HepG2 (cell line): ENCODE results near the gene C5orf34. TPM values are rescaled to one million over a fixed set of nuclear protein-coding genes. Genes with fewer than 3 reads are reported as not detected.

Source experiments
- ATAC-seq: fragments of 200-7000 bp; cut with Tn5 transposase; 3 replicates; pipeline ENCODE4 v1.9.1; 2020; ENCODE audit warnings: mild to moderate bottlenecking, moderate library complexity
- BruUV-seq: library from RNA; stranded (reverse); fragments of 400-500 nt; replicated peaks from 2 replicates; lab custom pipeline; 2021; lab: Mats Ljungman, UMichigan
- CTCF ChIA-PET: fragments of 300-600 bp; formaldehyde crosslinking; extraction: SDS; loops from one replicate; lab custom pipeline; 2021; ENCODE audit warnings: low total read pairs, inconsistent platforms, low intra/inter-chr PET ratio; lab: Yijun Ruan, JAX
- POLR2A ChIA-PET: fragments of 350-600 bp; sonication (Branson Sonifier 250); formaldehyde crosslinking; loops from one replicate; lab custom pipeline; 2020; ENCODE audit warnings: antibody characterized with exemption, inconsistent platforms; lab: Yijun Ruan, JAX
- DNase-seq: peaks from one replicate; pipeline ENCODE4 v3.0.0-alpha.2; 2015; ENCODE audit warnings: low spot score
- FAIRE-seq: peaks from 3 replicates; lab custom pipeline; 2011; peaks lifted over from hg19 to GRCh38; lab: Jason Lieb, UNC
- H2AFZ ChIP-seq: one replicate; pipeline ENCODE4 v1.6.1; 2011; ENCODE audit warnings: low read length, inconsistent platforms
- H3K27ac ChIP-seq: fragments of 300-600 bp; 3 replicates; pipeline ENCODE4 v1.8.0; 2011; ENCODE audit warnings: mixed run types, mild to moderate bottlenecking, mixed read lengths, low read length, inconsistent platforms; ENCODE audit not compliant: insufficient read depth; ENCODE audit errors: extremely low read length
- H3K27me3 ChIP-seq, 2 experiments: fragments of 200-600 bp in 1 of 2; 2 replicates in 1 of 2; 3 replicates in 1 of 2; pipeline versions ENCODE4 v1.6.0 to v1.8.0; 2011; ENCODE audit warnings: low read length in 2 of 2, mild to moderate bottlenecking in 2 of 2, moderate library complexity in 2 of 2, inconsistent platforms in 1 of 2; ENCODE audit not compliant: insufficient read depth in 2 of 2, control insufficient read depth in 1 of 2
- H3K36me3 ChIP-seq, 2 experiments: fragments of 200-600 bp in 1 of 2; replicated peaks in 1 of 2; 2 replicates in 1 of 2; 3 replicates in 1 of 2; pipeline versions ENCODE4 v1.5.1 to v1.8.0; 2011; ENCODE audit warnings: low read length in 2 of 2, inconsistent platforms in 1 of 2; ENCODE audit not compliant: insufficient read depth in 2 of 2, control insufficient read depth in 1 of 2
- H3K4me1 ChIP-seq: 2 replicates; pipeline ENCODE4 v1.5.1; 2012; ENCODE audit warnings: low read length, inconsistent platforms; ENCODE audit not compliant: insufficient read depth
- H3K4me2 ChIP-seq: 2 replicates; pipeline ENCODE4 v1.6.0; 2011; ENCODE audit warnings: low read depth, low read length, inconsistent platforms
- H3K4me3 ChIP-seq, 3 experiments: fragments of 200-600 bp in 1 of 3; sonication (generic), shearing (Covaris generic) in 1 of 3; replicated peaks in 1 of 3; 2 replicates each; pipeline ENCODE4 v1.5.1; 2011 to 2016; ENCODE audit warnings: low read length in 3 of 3, inconsistent platforms in 2 of 3, low read depth in 2 of 3, mild to moderate bottlenecking in 2 of 3, control low read depth in 1 of 3, mixed read lengths in 1 of 3; ENCODE audit not compliant: insufficient read depth in 1 of 3
- H3K79me2 ChIP-seq: one replicate; pipeline ENCODE4 v1.6.1; 2011; ENCODE audit warnings: low read length, inconsistent platforms; ENCODE audit not compliant: insufficient read depth
- H3K9ac ChIP-seq: 2 replicates; pipeline ENCODE4 v1.6.0; 2011; ENCODE audit warnings: mild to moderate bottlenecking, low read depth, low read length, inconsistent platforms; ENCODE audit not compliant: insufficient read depth
- H3K9me3 ChIP-seq: 2 replicates; pipeline ENCODE4 v1.5.1; 2012; ENCODE audit warnings: mild to moderate bottlenecking, low read length
- H4K20me1 ChIP-seq: 2 replicates; pipeline ENCODE4 v1.6.0; 2011; ENCODE audit warnings: inconsistent platforms, mild to moderate bottlenecking, low read length, moderate library complexity; ENCODE audit not compliant: insufficient read depth
- FOXA3 ChIP-seq: IDR thresholded peaks from 2 replicates; pipeline ENCODE4 v1.6.1; 2016; ENCODE audit warnings: missing genetic modification reagents, missing compliant biosample characterization
- FOXK1 ChIP-seq: sonication (generic); formaldehyde crosslinking; IDR thresholded peaks from 2 replicates; pipeline ENCODE4 v1.4.0; 2020; ENCODE audit warnings: low read depth, missing genetic modification reagents, borderline replicate concordance
- GTF2F1 ChIP-seq: fragments of 150-350 bp; IDR thresholded peaks from 2 replicates; pipeline ENCODE4 v1.6.1; 2014; ENCODE audit warnings: low read length
- HOXA9 ChIP-seq: sonication (generic); formaldehyde crosslinking; IDR thresholded peaks from 2 replicates; pipeline ENCODE4 v1.8.1; 2022; ENCODE audit warnings: missing genetic modification reagents, mild to moderate bottlenecking, moderate library complexity, borderline replicate concordance
- NR2F2 ChIP-seq: IDR thresholded peaks from 2 replicates; pipeline ENCODE4 v1.6.1; 2012; ENCODE audit warnings: low read depth, inconsistent platforms, borderline replicate concordance
- RBAK ChIP-seq: sonication (generic); formaldehyde crosslinking; IDR thresholded peaks from 2 replicates; pipeline ENCODE4 v1.5.1; 2020; ENCODE audit warnings: mild to moderate bottlenecking, missing genetic modification reagents
- THAP8 ChIP-seq: sonication (generic); formaldehyde crosslinking; IDR thresholded peaks from 2 replicates; pipeline ENCODE4 v1.5.1; 2020; ENCODE audit warnings: missing genetic modification reagents, mild to moderate bottlenecking, borderline replicate concordance
- ZBTB4 ChIP-seq: sonication (generic); formaldehyde crosslinking; IDR thresholded peaks from 2 replicates; pipeline ENCODE4 v1.4.0; 2020; ENCODE audit warnings: missing genetic modification reagents, mild to moderate bottlenecking, borderline replicate concordance
- ZBTB8A ChIP-seq: sonication (generic); formaldehyde crosslinking; IDR thresholded peaks from 2 replicates; pipeline ENCODE4 v1.4.0; 2020; ENCODE audit warnings: mild to moderate bottlenecking, low read depth, missing genetic modification reagents, borderline replicate concordance
- ZFAT ChIP-seq: sonication (generic); formaldehyde crosslinking; conservative IDR thresholded peaks from 2 replicates; pipeline ENCODE4 v1.8.1; 2023; ENCODE audit warnings: missing genetic modification reagents, inconsistent platforms
- ZMYM4 ChIP-seq: sonication (generic); formaldehyde crosslinking; IDR thresholded peaks from 2 replicates; pipeline ENCODE4 v1.8.1; 2023; ENCODE audit warnings: mild to moderate bottlenecking, missing genetic modification reagents
- WGBS: methylation state at CpG from one replicate; pipeline ENCODE4 v1.1.6; 2017; ENCODE audit warnings: low lambda C conversion rate; 5-methylcytosine and 5-hydroxymethylcytosine counted together
- in situ Hi-C: cut with HindIII; loops from 2 replicates; pipeline ENCODE4 v1.10.0; 2017; ENCODE audit warnings: low pct_unique_long_range_greater_than_20kb; ENCODE audit not compliant: extremely low pct_ligation_motif_present
- intact Hi-C: fragments of 100-400 bp; cut with micrococcal nuclease; formaldehyde crosslinking; loops from one replicate; pipeline ENCODE4 v1.10.0; 2022; ENCODE audit not compliant: unreplicated experiment
- polyA plus RNA-seq, 8 experiments: library from polyadenylated mRNA; depleted of rRNA in 3 of 8; stranded (reverse) in 7 of 8; unstranded in 1 of 8; fragments of >200 nt; fragmentation: Illumina TruSeq in 4 of 8; extraction: Trizol in 4 of 8; gene quantifications; 2 replicates each; pipeline versions ENCODE4 v1.2.1 to v1.2.3, GENCODE V29; 2011 to 2016; ENCODE audit warnings: low read depth in 4 of 8, missing spikeins in 1 of 8, mixed read lengths in 1 of 8; ENCODE audit not compliant: insufficient read depth in 1 of 8
- total RNA-seq, 5 experiments: library from RNA; depleted of rRNA; stranded (reverse); fragments of >200 nt; fragmentation: Illumina TruSeq; extraction: Trizol; gene quantifications; 2 replicates each; pipeline ENCODE4 v1.2.3, GENCODE V29; 2016; ENCODE audit warnings: low read depth in 1 of 5

C5orf34 gene
- total and polyA plus RNA-seq, 2 of the 13 experiments (the other 11 are each of a cell fraction or from before 2014, with no cell fraction given), result 3.2 to 6.4 TPM

GRCh38 chr5:43564289-43564850 lies 49.4 kb upstream of the C5orf34 start:
- Histone ChIP-seq H3K27me3 (no peaks in the 10 kb centered on the region; a peak in 1 of 5 replicates), H3K79me2 (no peaks in the 10 kb centered on the region), H3K36me3 (no peaks in the 10 kb centered on the region), H3K27ac (no peak overlapping the region), H3K4me3 (no peak overlapping the region), H2AFZ (no peak overlapping the region), H3K4me1 (peaks cover 6% of the 10 kb centered on the region; the same call in 1 of the 2 replicates), H3K9ac (no peak overlapping the region), H4K20me1 (no peaks in the 10 kb centered on the region), H3K9me3 (no peaks in the 10 kb centered on the region), H3K4me2 (no peak overlapping the region; the same call in 1 of the 2 replicates)
- no peak for DNase-seq
- POLR2A ChIA-PET, result no interaction called here
- 41% methylated on average over 5 of the region's 5 CpGs for WGBS
- CTCF ChIA-PET, result no interaction called here
- no peak for ATAC-seq
- intact Hi-C loops, result no loop called here
- BruUV-seq, result no TSS peak
- TF ChIP-seq FOXA3 (CRISPR knock-in tag), result no peak
- no peak for TF ChIP-seq THAP8
- TF ChIP-seq ZMYM4 (CRISPR knock-in tag), result no peak
- TF ChIP-seq ZFAT (CRISPR knock-in tag), result no peak
- no peak for TF ChIP-seq RBAK
- TF ChIP-seq FOXK1 (CRISPR knock-in tag), result no peak
- TF ChIP-seq ZBTB4 (CRISPR knock-in tag), result no peak
- TF ChIP-seq NR2F2, result no peak
- TF ChIP-seq GTF2F1, result no peak
- TF ChIP-seq ZBTB8A (CRISPR knock-in tag), result no peak
- TF ChIP-seq HOXA9, result no peak
- FAIRE-seq, result no peak
- in situ Hi-C loops, result no loop called here
